ENCODE results near the gene CRYGC. TPM values are rescaled to one million over a fixed set of nuclear protein-coding genes. Genes with fewer than 3 reads are reported as not detected.
A peak's percentile ranks its signal among the peaks of the same experiment; 100 is the strongest.
"Not testable (repeated sequence)": the region's sequence is repeated elsewhere in the genome, so short reads cannot be mapped to it uniquely, and the experiment has no call there.

CRYGC gene
- total RNA-seq, 1 donor from 2014 or later = not detected

GRCh38 chr2:208118918-208119317, 10.7 kb downstream of the CRYGC start:
- Histone ChIP-seq H3K4me1 (peaks cover 6% of the 10 kb centered on the region), H3K9me3 (ENCODE audit: low read depth) (no peaks in the 10 kb centered on the region), H3K27me3 (no peaks in the 10 kb centered on the region), H3K79me2 (ENCODE audit: low read depth) (no peaks in the 10 kb centered on the region), H3K9ac (no peak overlapping the region), H3K36me3 (no peaks in the 10 kb centered on the region), H3K4me2 (no peak overlapping the region), H3K4me3 (no peak overlapping the region), H4K20me1 (ENCODE audit: low read depth) (no peaks in the 10 kb centered on the region), H3F3A (ENCODE audit: low read depth) (peaks cover 6% of the 10 kb centered on the region), H3K27ac (no peak overlapping the region), H2AFZ (replicated peaks) (no peak overlapping the region)
- no peaks in the 10 kb centered on the region for H3K36me3 Mint-ChIP-seq
- DNase-seq (ENCODE audit: low spot score) = peak; percentile 32
- H3K9me3 Mint-ChIP-seq = peaks cover 7% of the 10 kb centered on the region
- H3K27ac Mint-ChIP-seq = peak overlapping the region; percentile 15
- H3K4me3 Mint-ChIP-seq = no peak overlapping the region
- H3K4me1 Mint-ChIP-seq = peaks cover 13% of the 10 kb centered on the region
- no peak for TF ChIP-seq CTCF (IDR thresholded peaks at IDR 0.05)
- TF ChIP-seq EZH2 (IDR thresholded peaks at IDR 0.05) = no peak
- H3K27me3 Mint-ChIP-seq (ENCODE audit: insufficient read depth, low read depth) = peaks cover 5% of the 10 kb centered on the region

GRCh38 chr2:208117390-208117789, 12.2 kb downstream of the CRYGC start:
- Histone ChIP-seq H3F3A (ENCODE audit: low read depth) (peaks cover 18% of the 10 kb centered on the region), H3K4me1 (peaks cover 18% of the 10 kb centered on the region)
- not testable (repeated sequence) for H3K9me3 Mint-ChIP-seq; H3K4me3 ChIP-seq; H3K36me3 Mint-ChIP-seq; H3K9ac ChIP-seq; H3K79me2 ChIP-seq (ENCODE audit: low read depth); DNase-seq (ENCODE audit: low spot score); H3K27ac Mint-ChIP-seq; H3K27ac ChIP-seq; H3K9me3 ChIP-seq (ENCODE audit: low read depth); H2AFZ ChIP-seq (replicated peaks); H3K27me3 ChIP-seq; H3K4me2 ChIP-seq; H3K36me3 ChIP-seq; H4K20me1 ChIP-seq (ENCODE audit: low read depth)
- Mint-ChIP-seq H3K4me1 (peaks cover 23% of the 10 kb centered on the region), H3K27me3 (ENCODE audit: insufficient read depth, low read depth) (peaks cover 10% of the 10 kb centered on the region), H3K4me3 (peak overlapping the region; percentile 4)

- TF ChIP-seq EZH2 (IDR thresholded peaks at IDR 0.05) (no peak), CTCF (IDR thresholded peaks at IDR 0.05) (no peak), EZH2phosphoT487 (IDR thresholded peaks at IDR 0.05) (no peak)
- H3K4me1 ChIP-seq = peaks cover 12% of the 10 kb centered on the region
- no peaks in the 10 kb centered on the region for H3K9me3 ChIP-seq (ENCODE audit: low read depth)
- H3K79me2 ChIP-seq (ENCODE audit: low read depth) = no peaks in the 10 kb centered on the region
- Mint-ChIP-seq H3K4me3 (no peak overlapping the region), H3K4me1 (peaks cover 18% of the 10 kb centered on the region), H3K27me3 (ENCODE audit: insufficient read depth, low read depth) (peaks cover 8% of the 10 kb centered on the region), H3K36me3 (no peaks in the 10 kb centered on the region), H3K27ac (no peak overlapping the region), H3K9me3 (peaks cover 7% of the 10 kb centered on the region)
- peak overlapping the region; percentile 16 for H3K4me3 ChIP-seq
- H4K20me1 ChIP-seq (ENCODE audit: low read depth) = no peaks in the 10 kb centered on the region
- no peaks in the 10 kb centered on the region for H3K27me3 ChIP-seq
- H2AFZ ChIP-seq (replicated peaks) = peak overlapping the region; percentile 70
- H3K36me3 ChIP-seq = no peaks in the 10 kb centered on the region
- peaks cover 21% of the 10 kb centered on the region for H3F3A ChIP-seq (ENCODE audit: low read depth)
- no peak overlapping the region for H3K9ac ChIP-seq
- H3K27ac ChIP-seq = no peak overlapping the region
- H3K4me2 ChIP-seq = peak overlapping the region; percentile 64
- DNase-seq (ENCODE audit: low spot score) = peak; percentile 24
Measured at GRCh38 chr2:208112969-208113368, 16.7 kb downstream of the CRYGC start.

GRCh38 chr2:208112273-208112745, 17.3 kb downstream of the CRYGC start:
- not testable (repeated sequence) for H2AFZ ChIP-seq (replicated peaks); H4K20me1 ChIP-seq (ENCODE audit: low read depth); H3K4me3 Mint-ChIP-seq; H3K9me3 ChIP-seq (ENCODE audit: low read depth); H3K27me3 ChIP-seq; H3K79me2 ChIP-seq (ENCODE audit: low read depth); H3K9ac ChIP-seq; H3K36me3 ChIP-seq; H3K36me3 Mint-ChIP-seq; H3K27ac ChIP-seq; H3K27me3 Mint-ChIP-seq (ENCODE audit: insufficient read depth, low read depth); H3K27ac Mint-ChIP-seq; H3K9me3 Mint-ChIP-seq
- Histone ChIP-seq H3K4me2 (peak overlapping the region; percentile 64), H3K4me3 (peak overlapping the region; percentile 16), H3K4me1 (peaks cover 12% of the 10 kb centered on the region), H3F3A (ENCODE audit: low read depth) (peaks cover 21% of the 10 kb centered on the region)
- DNase-seq (ENCODE audit: low spot score) = peak; percentile 14
- peaks cover 16% of the 10 kb centered on the region for H3K4me1 Mint-ChIP-seq

All from neural progenitor cell (in vitro differentiated cells).